NK-92 (cell line): ENCODE data around the gene GFRA1.

Experiments
- DNase-seq: peaks from one replicate; lab custom pipeline; 2025; ENCODE audit not compliant: unreplicated experiment; lab: John Stamatoyannopoulos, UW

The GFRA1 gene

GRCh38 chr10:116245156-116245555, 27.9 kb downstream of the GFRA1 start:
- DNase-seq = no peak

- no peak for DNase-seq
Observed at GRCh38 chr10:116241642-116242410, 31.2 kb downstream of the GFRA1 start.

GRCh38 chr10:116241085-116241484, 31.9 kb downstream of the GFRA1 start:
- no peak for DNase-seq

GRCh38 chr10:116240157-116240950, 32.7 kb downstream of the GFRA1 start:
- no peak for DNase-seq

DNA sequence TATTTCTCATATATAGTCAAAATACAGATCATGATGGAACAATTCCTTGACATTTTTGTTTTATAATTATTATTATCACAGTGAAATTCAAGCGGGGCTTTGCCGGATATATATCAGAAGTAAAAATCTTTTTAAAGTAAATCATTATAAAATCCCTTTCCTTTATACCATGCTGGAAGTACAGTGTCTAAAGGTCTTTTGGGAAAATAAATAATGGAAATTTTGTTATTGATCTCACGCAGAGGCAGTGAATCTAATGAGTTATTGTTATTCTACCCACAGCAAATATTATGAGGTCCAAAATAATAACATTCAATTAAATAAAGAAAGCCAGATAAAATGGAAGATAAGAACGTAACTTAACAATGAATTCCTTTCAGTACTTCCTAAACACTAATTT, 33.8 kb downstream of the GFRA1 start:
- DNase-seq = no peak

- DNase-seq = no peak
Observed at GRCh38 chr10:116237970-116238369, 35.0 kb downstream of the GFRA1 start.

DNA sequence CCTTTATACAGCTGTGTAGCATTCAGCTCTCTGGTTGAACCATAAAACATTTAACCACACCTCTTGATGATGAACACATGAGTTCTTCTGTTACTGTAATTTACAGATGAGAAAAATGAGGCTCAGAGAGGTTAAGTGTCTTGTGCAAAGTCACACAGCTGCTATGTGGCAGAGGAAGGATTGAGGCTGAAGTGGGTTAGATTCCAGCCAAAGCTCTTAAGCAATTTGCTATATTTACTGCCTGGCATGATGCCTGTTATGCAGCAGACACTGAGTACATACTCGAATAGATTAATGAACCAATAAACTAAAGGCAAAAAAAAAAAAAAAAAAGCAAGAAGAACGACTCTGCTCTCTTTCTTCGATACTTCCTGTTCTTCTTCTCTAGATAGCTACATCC, 35.7 kb downstream of the GFRA1 start:
- DNase-seq = no peak

DNA sequence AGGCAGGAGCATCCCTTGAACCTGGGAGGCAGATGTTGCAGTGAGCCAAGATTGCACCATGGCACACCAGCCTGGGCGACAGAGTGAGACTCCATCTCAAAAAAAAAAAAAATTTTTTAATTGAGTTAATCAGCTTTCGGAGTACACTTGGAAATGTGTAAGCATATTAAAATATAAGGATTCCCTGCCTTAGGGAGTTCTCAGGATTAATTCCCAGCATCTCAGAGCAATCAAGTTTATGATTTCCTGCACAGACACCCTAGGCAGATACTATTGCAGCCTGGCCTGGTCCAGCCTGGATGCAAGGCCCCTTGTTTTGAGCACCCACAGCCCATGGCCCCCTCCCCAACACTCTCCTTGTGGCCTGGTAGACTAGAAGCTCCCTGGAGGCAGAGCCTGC, 39.8 kb downstream of the GFRA1 start:
- no peak for DNase-seq

DNA sequence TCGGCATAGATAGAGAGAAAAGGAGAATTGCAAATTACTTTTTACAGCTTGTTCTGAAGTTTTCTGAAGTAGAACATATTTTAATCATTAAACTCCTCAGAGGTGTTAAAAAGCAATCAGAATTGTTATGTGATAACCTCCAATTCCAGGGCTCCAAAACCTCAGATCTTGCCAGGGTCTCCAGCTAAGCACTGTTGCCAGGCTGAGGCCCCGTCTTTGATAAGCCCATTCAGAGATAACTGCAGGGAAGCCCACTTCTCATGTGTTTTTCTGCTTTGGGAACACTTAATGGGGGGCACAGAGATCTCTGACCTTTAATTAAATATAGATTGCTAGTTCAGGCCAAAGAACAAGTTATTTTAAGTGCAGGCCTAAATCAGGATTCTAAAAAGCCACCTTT, 40.4 kb downstream of the GFRA1 start:
- no peak for DNase-seq

GRCh38 chr10:116226766-116227165, 46.2 kb downstream of the GFRA1 start:
- DNase-seq = no peak

DNA sequence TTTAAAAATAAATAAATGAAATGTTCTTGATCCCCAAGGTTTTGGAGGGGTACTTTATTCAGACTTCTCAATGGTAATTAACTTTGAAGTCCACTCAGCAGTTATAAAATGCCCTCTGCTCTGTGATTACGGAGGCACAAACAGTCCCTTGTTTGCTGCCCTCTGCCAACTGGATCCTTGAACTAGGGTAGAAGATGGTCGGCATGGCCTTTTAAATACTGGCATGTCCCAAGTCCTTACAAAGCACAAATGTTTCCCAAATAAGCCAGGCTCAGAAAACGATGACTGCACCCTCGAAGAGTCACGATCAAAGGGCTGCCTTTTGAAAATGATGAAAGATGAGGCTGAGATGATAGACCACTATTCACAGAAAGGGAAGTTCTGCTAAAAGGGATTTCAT, 47.0 kb downstream of the GFRA1 start:
- no peak for DNase-seq

- DNase-seq = no peak
Observed at GRCh38 chr10:116223289-116223688, 49.7 kb downstream of the GFRA1 start.

DNA sequence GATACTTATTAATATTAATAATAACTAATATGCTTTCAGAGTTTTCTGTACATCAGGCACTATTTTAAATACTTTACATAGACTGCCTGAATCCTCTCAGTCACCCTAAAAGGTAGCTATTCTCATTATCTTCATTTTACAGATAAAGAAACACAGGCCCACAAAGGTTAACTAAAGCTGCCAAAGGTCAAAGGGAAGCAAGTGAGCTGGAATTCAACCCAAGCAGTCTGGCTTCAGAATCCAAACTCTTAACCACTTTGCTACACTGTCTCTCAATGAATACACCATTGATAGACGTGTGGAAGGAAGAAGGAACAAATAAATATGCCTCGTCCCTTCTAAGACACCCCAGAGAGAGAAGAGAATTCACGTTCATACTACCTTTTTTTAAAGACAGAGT, 52.0 kb downstream of the GFRA1 start:
- no peak for DNase-seq

DNA sequence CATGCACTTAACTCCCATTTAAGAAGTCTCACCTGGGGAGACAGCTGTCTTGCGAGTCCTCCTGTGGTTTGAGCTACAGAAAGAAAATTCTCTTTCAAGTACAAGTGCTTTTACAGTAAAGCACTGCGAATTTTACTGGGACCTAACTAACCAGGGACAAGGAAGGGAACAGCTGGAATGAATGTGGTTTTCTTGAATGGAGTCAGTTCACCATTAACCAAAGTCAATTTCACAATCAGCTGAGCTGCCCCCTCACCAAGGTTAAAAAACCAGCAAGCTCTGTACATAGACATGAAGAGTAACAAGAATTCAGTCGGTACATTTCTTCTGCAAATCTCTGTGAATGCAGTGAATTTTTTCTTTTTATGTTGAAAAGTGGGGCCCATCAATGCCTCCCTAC, 56.3 kb downstream of the GFRA1 start:
- DNase-seq = no peak

DNA sequence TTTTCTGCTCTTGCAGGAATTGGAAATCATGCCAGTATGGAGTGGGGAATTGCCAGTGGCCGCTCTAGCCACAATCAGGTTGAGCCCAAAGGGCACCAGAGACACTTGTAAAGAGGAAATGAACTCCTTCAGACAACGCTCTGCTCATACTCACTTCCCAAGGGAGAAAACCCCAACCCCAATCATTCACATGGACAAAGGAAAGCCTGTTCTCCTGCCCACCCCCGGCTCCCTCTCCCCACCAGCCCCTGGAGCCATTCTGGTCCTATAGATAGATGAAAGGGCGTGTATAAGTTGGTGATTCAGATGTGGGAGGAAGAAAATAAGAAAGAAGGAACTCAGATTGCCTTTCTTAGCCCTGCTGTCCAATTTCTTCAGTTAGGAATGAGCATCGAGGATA, 57.4 kb downstream of the GFRA1 start:
- no peak for DNase-seq

DNA sequence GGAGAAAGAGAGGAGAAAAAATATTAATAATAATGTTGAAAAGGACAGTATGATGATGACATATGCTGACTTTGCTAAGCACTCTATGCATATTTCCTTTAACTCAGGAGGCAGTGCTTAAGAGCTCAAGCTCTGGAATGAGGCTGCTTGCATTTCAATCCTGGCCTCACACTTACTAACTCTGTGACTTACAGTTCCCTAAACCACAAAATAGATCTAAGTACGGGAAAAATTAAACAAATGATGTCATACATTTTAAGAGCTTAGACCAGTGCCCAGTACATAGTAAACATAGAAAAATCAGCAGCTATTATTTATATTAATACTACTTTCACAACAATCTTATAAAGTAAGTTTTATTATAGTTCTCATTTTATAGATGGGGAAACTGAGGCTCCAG, 61.3 kb downstream of the GFRA1 start:
- no peak for DNase-seq

DNA sequence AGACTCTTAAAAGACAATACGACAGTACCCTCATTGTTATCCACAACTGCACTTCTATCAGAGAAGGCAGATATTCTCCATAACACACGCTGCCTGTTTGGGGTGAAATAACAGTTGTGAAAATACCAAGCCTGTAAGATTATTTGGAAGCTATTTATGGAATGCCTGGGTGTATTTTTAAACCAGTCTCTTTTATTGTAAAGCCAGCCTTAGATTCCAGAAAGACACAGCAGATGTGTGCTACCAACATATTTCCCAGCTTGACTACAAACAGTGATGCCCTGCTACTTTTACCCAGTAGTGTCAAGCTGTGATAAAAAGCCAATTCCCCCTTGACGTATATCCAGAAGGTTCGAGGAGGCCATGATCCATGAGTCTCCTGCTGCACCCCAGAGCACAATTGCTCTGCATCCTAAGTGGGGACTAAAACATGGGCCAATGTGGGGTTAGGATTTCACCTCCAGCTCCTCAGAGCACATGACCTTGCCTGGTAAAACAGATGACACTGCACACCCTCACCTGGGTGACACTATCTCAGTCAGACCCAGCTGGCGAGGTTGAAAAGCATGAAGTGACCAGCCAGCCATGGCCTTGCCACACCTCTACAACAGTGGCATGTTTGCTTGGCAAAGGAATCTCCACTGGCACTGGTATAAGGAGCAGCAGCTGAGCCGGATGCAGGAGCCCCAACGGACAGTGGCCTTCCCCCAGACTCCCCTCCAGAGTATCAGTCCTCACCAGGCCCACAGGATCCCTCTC, 62.2 kb downstream of the GFRA1 start:
- no peak for DNase-seq

GRCh38 chr10:116209781-116210180, 63.2 kb downstream of the GFRA1 start:
- no peak for DNase-seq

DNA sequence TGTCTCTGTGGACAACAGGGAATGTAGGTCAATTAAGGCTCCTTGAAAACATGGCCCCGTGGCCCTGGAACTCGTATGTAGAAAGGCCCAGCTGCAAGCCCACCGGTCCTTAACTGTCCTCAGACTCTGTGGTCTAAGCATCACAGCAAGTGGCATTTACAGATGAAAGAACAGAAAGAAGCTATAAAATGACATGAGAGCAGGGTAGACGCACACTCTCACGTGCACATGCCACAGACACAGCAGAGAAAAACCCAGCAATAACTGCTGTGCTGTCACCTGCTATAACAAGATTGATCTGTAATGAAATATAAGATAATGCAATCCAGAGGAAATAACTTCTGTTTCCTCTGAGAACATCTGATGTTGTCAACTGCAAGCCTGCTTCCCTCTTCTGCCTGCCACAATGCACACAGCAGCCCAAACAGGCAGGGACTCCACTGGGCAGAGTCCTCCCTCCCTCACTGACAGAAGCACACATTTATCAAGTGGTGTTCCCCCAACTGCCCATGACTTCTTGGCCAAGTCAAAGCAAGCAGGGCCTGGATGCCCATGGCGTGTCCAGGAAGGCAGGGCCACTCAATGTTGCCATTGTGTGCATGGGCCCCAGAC, 63.9 kb downstream of the GFRA1 start:
- DNase-seq = no peak

GRCh38 chr10:116207690-116208089, 65.3 kb downstream of the GFRA1 start:
- no peak for DNase-seq

DNA sequence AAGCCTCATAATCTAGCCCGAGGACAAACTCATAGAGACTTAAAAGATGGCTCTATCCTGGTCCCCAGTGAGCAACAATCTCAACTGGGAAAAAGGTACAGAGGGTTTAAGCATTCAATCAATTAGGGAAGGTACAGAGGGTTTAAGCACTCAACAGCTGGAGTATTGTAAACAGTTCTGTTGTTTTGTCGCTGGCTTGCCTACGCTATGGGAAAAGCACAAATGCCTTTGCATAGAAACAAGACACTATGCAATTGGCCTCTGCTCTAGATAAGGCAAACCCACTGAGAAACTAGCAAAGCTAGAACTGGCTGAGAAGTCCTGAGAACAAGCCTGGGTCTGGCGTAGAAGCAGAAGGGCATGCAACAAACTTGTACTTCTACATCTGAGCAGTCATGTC, 69.3 kb downstream of the GFRA1 start:
- no peak for DNase-seq
